ENCODE data around the gene BPTF.

BPTF gene

GRCh38 chr17:67998466-67998865 is 173.2 kb downstream of the BPTF start:
- peaks cover 19% of the 10 kb centered on the region for H3K27me3 Mint-ChIP-seq (ENCODE audit: low read depth)

GRCh38 chr17:67999291-67999911 is 174.1 kb downstream of the BPTF start:
- TF ChIP-seq CTCF (IDR thresholded peaks at IDR 0.05; ENCODE audit: unreplicated experiment in 3 of 3): no peak
- peaks cover 19% of the 10 kb centered on the region for H3K27me3 Mint-ChIP-seq (ENCODE audit: low read depth)
- no peaks in the 10 kb centered on the region for H3K9me3 Mint-ChIP-seq
- H3K4me3 Mint-ChIP-seq: no peak overlapping the region
- no peaks in the 10 kb centered on the region for H3K36me3 Mint-ChIP-seq (ENCODE audit: low read depth)
- peaks cover 21% of the 10 kb centered on the region for H3K4me1 Mint-ChIP-seq
- no peak overlapping the region for H3K27ac Mint-ChIP-seq

More at GRCh38 chr17:67998466-67998865, 173.2 kb downstream of the BPTF start:
- peak overlapping the region in 2 of 3 experiments; percentile 56 to 72 for H3K4me3 Mint-ChIP-seq
- peak overlapping the region in 1 of 3 experiments; percentile 27 for H3K27ac Mint-ChIP-seq
- no peak for TF ChIP-seq CTCF (IDR thresholded peaks at IDR 0.05; ENCODE audit: unreplicated experiment in 3 of 3)
- no peaks in the 10 kb centered on the region for H3K36me3 Mint-ChIP-seq (ENCODE audit: low read depth)
- peaks cover 25% of the 10 kb centered on the region for H3K4me1 Mint-ChIP-seq
- H3K9me3 Mint-ChIP-seq: no peaks in the 10 kb centered on the region

- Mint-ChIP-seq H3K4me1 (peaks cover 3% of the 10 kb centered on the region), H3K9me3 (no peaks in the 10 kb centered on the region), H3K27me3 (ENCODE audit: low read depth) (no peaks in the 10 kb centered on the region), H3K27ac (no peak overlapping the region), H3K4me3 (no peak overlapping the region), H3K36me3 (ENCODE audit: low read depth) (no peaks in the 10 kb centered on the region)
- TF ChIP-seq CTCF (IDR thresholded peaks at IDR 0.05; ENCODE audit: unreplicated experiment in 3 of 3): no peak
Observed at GRCh38 chr17:68004201-68004600, 178.9 kb downstream of the BPTF start.

- no peaks in the 10 kb centered on the region for H3K9me3 Mint-ChIP-seq
- TF ChIP-seq CTCF (IDR thresholded peaks at IDR 0.05; ENCODE audit: unreplicated experiment in 3 of 3): no peak
- H3K36me3 Mint-ChIP-seq (ENCODE audit: low read depth): no peaks in the 10 kb centered on the region
- peaks cover 8% of the 10 kb centered on the region for H3K27me3 Mint-ChIP-seq (ENCODE audit: low read depth)
- no peak overlapping the region for H3K4me3 Mint-ChIP-seq
- H3K4me1 Mint-ChIP-seq: peaks cover 3% of the 10 kb centered on the region
- H3K27ac Mint-ChIP-seq: no peak overlapping the region
Observed at GRCh38 chr17:68006797-68007196, 181.5 kb downstream of the BPTF start.

GRCh38 chr17:68011199-68011665 is 185.9 kb downstream of the BPTF start:
- H3K4me3 Mint-ChIP-seq: no peak overlapping the region
- H3K27me3 Mint-ChIP-seq (ENCODE audit: low read depth): peaks cover 22% of the 10 kb centered on the region
- no peaks in the 10 kb centered on the region for H3K9me3 Mint-ChIP-seq
- peak; percentile 33 to 58 (median 44) for TF ChIP-seq CTCF (IDR thresholded peaks at IDR 0.05; ENCODE audit: unreplicated experiment in 3 of 3)
- no peaks in the 10 kb centered on the region for H3K36me3 Mint-ChIP-seq (ENCODE audit: low read depth)
- H3K27ac Mint-ChIP-seq: no peak overlapping the region
- peaks cover 3% of the 10 kb centered on the region for H3K4me1 Mint-ChIP-seq

- no peaks in the 10 kb centered on the region for H3K36me3 Mint-ChIP-seq (ENCODE audit: low read depth)
- TF ChIP-seq CTCF (IDR thresholded peaks at IDR 0.05; ENCODE audit: unreplicated experiment in 3 of 3): no peak
- no peaks in the 10 kb centered on the region for H3K9me3 Mint-ChIP-seq
Observed at GRCh38 chr17:68013385-68013784, 188.1 kb downstream of the BPTF start.

More at GRCh38 chr17:68013385-68013784, 188.1 kb downstream of the BPTF start:
- no peaks in the 10 kb centered on the region for H3K4me1 Mint-ChIP-seq
- H3K27ac Mint-ChIP-seq: no peak overlapping the region
- peaks cover 22% of the 10 kb centered on the region for H3K27me3 Mint-ChIP-seq (ENCODE audit: low read depth)
- H3K4me3 Mint-ChIP-seq: no peak overlapping the region
